ENCODE data around the gene TMEM181.

DNA sequence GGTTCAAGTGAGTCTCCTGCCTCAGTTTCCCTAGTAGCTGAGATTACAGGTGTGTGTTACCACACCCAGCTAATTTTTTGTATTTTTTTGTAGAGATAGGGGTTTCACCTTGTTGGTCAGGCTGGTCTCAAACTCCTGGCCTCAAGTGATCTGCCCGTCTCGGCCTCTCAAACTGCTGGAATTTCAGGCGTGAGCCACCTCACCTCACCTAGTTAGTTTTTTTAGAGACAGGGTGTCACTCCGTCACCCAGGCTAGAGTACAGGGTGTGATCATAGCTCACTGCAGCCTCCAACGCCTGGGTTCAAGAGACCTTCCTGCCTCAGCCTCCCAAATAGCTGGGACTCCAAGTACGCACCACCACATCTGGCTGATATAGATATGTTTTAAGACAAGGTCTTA, 112.8 kb downstream of the TMEM181 start:
- TF ChIP-seq, protein P1, sequence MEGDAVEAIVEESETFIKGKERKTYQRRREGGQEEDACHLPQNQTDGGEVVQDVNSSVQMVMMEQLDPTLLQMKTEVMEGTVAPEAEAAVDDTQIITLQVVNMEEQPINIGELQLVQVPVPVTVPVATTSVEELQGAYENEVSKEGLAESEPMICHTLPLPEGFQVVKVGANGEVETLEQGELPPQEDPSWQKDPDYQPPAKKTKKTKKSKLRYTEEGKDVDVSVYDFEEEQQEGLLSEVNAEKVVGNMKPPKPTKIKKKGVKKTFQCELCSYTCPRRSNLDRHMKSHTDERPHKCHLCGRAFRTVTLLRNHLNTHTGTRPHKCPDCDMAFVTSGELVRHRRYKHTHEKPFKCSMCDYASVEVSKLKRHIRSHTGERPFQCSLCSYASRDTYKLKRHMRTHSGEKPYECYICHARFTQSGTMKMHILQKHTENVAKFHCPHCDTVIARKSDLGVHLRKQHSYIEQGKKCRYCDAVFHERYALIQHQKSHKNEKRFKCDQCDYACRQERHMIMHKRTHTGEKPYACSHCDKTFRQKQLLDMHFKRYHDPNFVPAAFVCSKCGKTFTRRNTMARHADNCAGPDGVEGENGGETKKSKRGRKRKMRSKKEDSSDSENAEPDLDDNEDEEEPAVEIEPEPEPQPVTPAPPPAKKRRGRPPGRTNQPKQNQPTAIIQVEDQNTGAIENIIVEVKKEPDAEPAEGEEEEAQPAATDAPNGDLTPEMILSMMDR (conservative IDR thresholded peaks at IDR 0.05) = no peak
- TF ChIP-seq EZH2 (IDR thresholded peaks at IDR 0.05; ENCODE audit: low read depth) = no peak

All from PC-9 (cell line).